Fibroblast of mammary gland (primary cell): ENCODE data around the gene HIF1AN.
A peak's percentile ranks its signal among the peaks of the same experiment; 100 is the strongest.

ENCODE experiments used
- DNase-seq: peaks from one replicate; pipeline ENCODE4 v3.0.0-alpha.2; 2010; ENCODE audit warnings: low read depth
- H3K4me3 ChIP-seq: 2 replicates; pipeline ENCODE4 v1.5.1; 2011; ENCODE audit warnings: low read depth, mild to moderate bottlenecking, low read length, moderate library complexity; ENCODE audit not compliant: control insufficient read depth
- CTCF ChIP-seq: conservative IDR thresholded peaks from 2 replicates; pipeline ENCODE4 v1.5.1; 2011; ENCODE audit warnings: low read depth, low read length, inconsistent platforms; ENCODE audit not compliant: control insufficient read depth, insufficient read depth

HIF1AN gene

GRCh38 chr10:100535715-100536353 lies at the start of gene HIF1AN:
HIF1AN (plus strand) TSS chr10:100535943; CDS start chr10:100535959, 16 bp downstream.
- peak; percentile 96 for TF ChIP-seq CTCF
- peak; percentile 95 for DNase-seq
- peak within 1 kb of the TSS; percentile 82 for H3K4me3 ChIP-seq

- H3K4me3 ChIP-seq = no peak overlapping the region
- TF ChIP-seq CTCF = no peak
- no peak for DNase-seq
Measured at GRCh38 chr10:100487529-100487928, 48.2 kb upstream of the HIF1AN start.

GRCh38 chr10:100489396-100489795 lies 46.3 kb upstream of the HIF1AN start:
- H3K4me3 ChIP-seq = no peak overlapping the region
- no peak for DNase-seq
- TF ChIP-seq CTCF = no peak

GRCh38 chr10:100490531-100490930 lies 45.2 kb upstream of the HIF1AN start:
- DNase-seq = no peak
- no peak for TF ChIP-seq CTCF
- H3K4me3 ChIP-seq = no peak overlapping the region

- no peak for DNase-seq
- no peak overlapping the region for H3K4me3 ChIP-seq
- no peak for TF ChIP-seq CTCF
Measured at GRCh38 chr10:100496567-100496966, 39.2 kb upstream of the HIF1AN start.

GRCh38 chr10:100498059-100498458 lies 37.7 kb upstream of the HIF1AN start:
- no peak for DNase-seq
- H3K4me3 ChIP-seq = no peak overlapping the region
- TF ChIP-seq CTCF = no peak

- no peak overlapping the region for H3K4me3 ChIP-seq
- DNase-seq = peak; percentile 30
- no peak for TF ChIP-seq CTCF
Measured at GRCh38 chr10:100501423-100501822, 34.3 kb upstream of the HIF1AN start.
